CD14-positive monocyte (primary cell): ENCODE data around the gene ADGRF5. TPM values are rescaled to one million over a fixed set of nuclear protein-coding genes. Genes with fewer than 3 reads are reported as not detected.

ENCODE experiments used
- DNase-seq, 3 donors: peaks; one replicate each; pipeline ENCODE4 v3.0.0-alpha.2; 2011 to 2022
- H2AFZ ChIP-seq: 2 replicates; pipeline ENCODE4 v1.6.0; 2012; ENCODE audit warnings: mild to moderate bottlenecking, low read depth, low read length, inconsistent platforms; ENCODE audit not compliant: insufficient read depth, poor library complexity, severe bottlenecking
- H3K27ac ChIP-seq, 2 donors: 1 replicate in 1 of 2; 2 replicates in 1 of 2; pipeline ENCODE4 v1.5.1; 2012 to 2013; ENCODE audit warnings: low read length in 2 of 2, control low read depth in 1 of 2, inconsistent platforms in 1 of 2, low read depth in 1 of 2, mild to moderate bottlenecking in 1 of 2
- H3K27me3 ChIP-seq, 2 donors: one replicate each; pipeline versions ENCODE4 v1.6.0 to v1.6.1; 2011 to 2013; ENCODE audit warnings: low read length in 2 of 2; ENCODE audit not compliant: control insufficient read depth in 2 of 2, insufficient read depth in 2 of 2
- H3K36me3 ChIP-seq, 2 donors: replicated peaks in 1 of 2; 1 replicate in 1 of 2; 2 replicates in 1 of 2; pipeline versions ENCODE4 v1.5.1 to v1.6.1; 2012 to 2013; ENCODE audit warnings: low read length in 2 of 2, control low read depth in 1 of 2, inconsistent platforms in 1 of 2, mild to moderate bottlenecking in 1 of 2; ENCODE audit not compliant: insufficient read depth in 2 of 2, control insufficient read depth in 1 of 2
- H3K4me1 ChIP-seq, 2 donors: 1 replicate in 1 of 2; 2 replicates in 1 of 2; pipeline versions ENCODE4 v1.5.1 to v1.6.1; 2012 to 2013; ENCODE audit warnings: low read length in 2 of 2, control low read depth in 1 of 2, inconsistent platforms in 1 of 2, mild to moderate bottlenecking in 1 of 2, moderate library complexity in 1 of 2; ENCODE audit not compliant: insufficient read depth in 2 of 2, control insufficient read depth in 1 of 2
- H3K4me2 ChIP-seq: replicated peaks from 2 replicates; pipeline ENCODE3; 2012; ENCODE audit warnings: low read length, moderate library complexity, mild to moderate bottlenecking; ENCODE audit not compliant: poor library complexity, severe bottlenecking; ENCODE audit errors: extremely low read depth
- H3K4me3 ChIP-seq, 3 experiments: fragments of 200-600 bp in 1 of 3; sonication (generic) in 1 of 3; replicated peaks in 1 of 3; 1 replicate in 2 of 3; 2 replicates in 1 of 3; pipeline ENCODE4 v1.5.1; 2011 to 2013; ENCODE audit warnings: low read length in 3 of 3, mild to moderate bottlenecking in 3 of 3, control low read depth in 2 of 3, low read depth in 2 of 3, inconsistent platforms in 1 of 3, moderate library complexity in 1 of 3
- H3K79me2 ChIP-seq: 2 replicates; pipeline ENCODE4 v1.6.0; 2012; ENCODE audit warnings: mild to moderate bottlenecking, control low read depth, inconsistent platforms, low read length, moderate library complexity; ENCODE audit not compliant: insufficient read depth
- H3K9ac ChIP-seq: 2 replicates; pipeline ENCODE4 v1.6.0; 2017; ENCODE audit warnings: low read length, mild to moderate bottlenecking; ENCODE audit not compliant: insufficient read depth, poor library complexity, severe bottlenecking
- H3K9me3 ChIP-seq, 2 donors: replicated peaks in 1 of 2; 1 replicate in 1 of 2; 2 replicates in 1 of 2; pipeline versions ENCODE4 v1.5.1 to v1.6.1; 2012 to 2013; ENCODE audit warnings: low read length in 2 of 2, control low read depth in 1 of 2; ENCODE audit not compliant: control insufficient read depth in 1 of 2, insufficient read depth in 1 of 2
- H4K20me1 ChIP-seq: 2 replicates; pipeline ENCODE4 v1.6.0; 2012; ENCODE audit warnings: mild to moderate bottlenecking, low read length, control low read depth, moderate library complexity; ENCODE audit not compliant: insufficient read depth
- H3K27ac Mint-ChIP-seq, 7 donors: one replicate each; pipeline ENCODE4 v1.8.0; 2020; ENCODE audit warnings: mild to moderate bottlenecking in 7 of 7, mixed read lengths in 7 of 7, moderate library complexity in 6 of 7, inconsistent platforms in 2 of 7
- H3K27me3 Mint-ChIP-seq, 3 donors: one replicate each; pipeline ENCODE4 v1.8.0; 2021 to 2022; ENCODE audit warnings: low read depth in 3 of 3, mild to moderate bottlenecking in 3 of 3, mixed read lengths in 3 of 3, moderate library complexity in 3 of 3, inconsistent platforms in 1 of 3
- H3K36me3 Mint-ChIP-seq, 2 donors: one replicate each; pipeline ENCODE4 v1.8.0; 2020; ENCODE audit warnings: mixed read lengths in 2 of 2, inconsistent platforms in 1 of 2, mild to moderate bottlenecking in 1 of 2
- H3K4me1 Mint-ChIP-seq: one replicate; pipeline ENCODE4 v1.8.0; 2020; ENCODE audit warnings: mild to moderate bottlenecking, mixed read lengths
- H3K4me3 Mint-ChIP-seq, 2 donors: one replicate each; pipeline ENCODE4 v1.8.0; 2020; ENCODE audit warnings: mild to moderate bottlenecking in 2 of 2, mixed read lengths in 2 of 2, moderate library complexity in 1 of 2
- H3K9me3 Mint-ChIP-seq, 7 donors: one replicate each; pipeline ENCODE4 v1.8.0; 2020 to 2022; ENCODE audit warnings: mixed read lengths in 7 of 7, mild to moderate bottlenecking in 6 of 7, moderate library complexity in 6 of 7, inconsistent platforms in 2 of 7
- WGBS: methylation state at CpG from one replicate; pipeline ENCODE4 v1.1.5; 2013; ENCODE audit warnings: missing lambda C conversion rate; ENCODE audit not compliant: insufficient coverage; 5-methylcytosine and 5-hydroxymethylcytosine counted together
- intact Hi-C, 2 donors: fragments of 100-400 bp; cut with micrococcal nuclease; formaldehyde crosslinking; loops; one replicate each; pipeline versions ENCODE4 v1.15.0 to v1.15.1; 2023
- polyA plus RNA-seq, 3 donors: library from polyadenylated mRNA; depleted of rRNA in 1 of 3; unstranded in 2 of 3; stranded (reverse) in 1 of 3; fragments of 300-500 nt in 2 of 3; fragments of >200 nt in 1 of 3; fragmentation: Illumina TruSeq in 2 of 3; gene quantifications; 1 replicate in 2 of 3; 2 replicates in 1 of 3; pipeline ENCODE4 v1.2.3, GENCODE V29; 2012 to 2021
- TF ChIP-seq, protein P1 (sequence below): fragments of 200-600 bp; IDR thresholded peaks from one replicate; pipeline ENCODE4 v1.8.0; 2022; ENCODE audit warnings: antibody characterized with exemption, mild to moderate bottlenecking

ADGRF5 gene
- polyA plus RNA-seq, 3 donors, result not detected

DNA sequence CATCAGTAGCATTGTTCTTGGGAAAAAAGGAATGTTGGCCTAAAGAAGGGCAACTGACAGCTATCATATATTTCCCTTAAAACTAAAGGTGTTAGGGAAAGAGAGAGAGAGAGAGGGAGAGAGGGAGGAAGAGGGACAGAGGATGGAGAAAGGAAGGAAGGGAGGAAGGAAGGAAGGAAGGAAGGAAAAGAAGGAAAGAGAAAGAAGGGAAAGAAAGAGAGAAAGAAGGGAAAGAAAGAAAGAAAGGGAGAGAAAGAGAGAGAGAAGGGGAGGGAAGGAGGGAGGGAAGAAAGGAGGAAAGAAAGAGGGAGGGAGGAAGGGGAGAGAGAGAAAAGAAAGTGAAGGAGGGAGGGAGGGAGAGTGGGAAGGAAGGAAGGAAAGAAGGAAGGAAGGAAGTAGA is 37.7 kb upstream of the ADGRF5 start:
- Mint-ChIP-seq H3K27ac (no peak overlapping the region), H3K4me3 (no peak overlapping the region), H3K4me1 (peaks cover 1% of the 10 kb centered on the region), H3K27me3 (peaks cover 0 to 4% (median 3%) of the 10 kb centered on the region in 3 donors), H3K9me3 (no peaks in the 10 kb centered on the region), H3K36me3 (no peaks in the 10 kb centered on the region)
- H3K36me3 ChIP-seq, result no peaks in the 10 kb centered on the region
- no peak overlapping the region for H2AFZ ChIP-seq
- no peak overlapping the region for H3K9ac ChIP-seq
- peaks cover 11 to 13% of the 10 kb centered on the region in 2 donors for H3K4me1 ChIP-seq
- no peak for DNase-seq
- no peaks in the 10 kb centered on the region for H3K27me3 ChIP-seq
- no peaks in the 10 kb centered on the region for H3K79me2 ChIP-seq
- H3K4me2 ChIP-seq, result no peak overlapping the region
- no peaks in the 10 kb centered on the region for H4K20me1 ChIP-seq
- H3K9me3 ChIP-seq, result no peaks in the 10 kb centered on the region
- TF ChIP-seq, protein P1, sequence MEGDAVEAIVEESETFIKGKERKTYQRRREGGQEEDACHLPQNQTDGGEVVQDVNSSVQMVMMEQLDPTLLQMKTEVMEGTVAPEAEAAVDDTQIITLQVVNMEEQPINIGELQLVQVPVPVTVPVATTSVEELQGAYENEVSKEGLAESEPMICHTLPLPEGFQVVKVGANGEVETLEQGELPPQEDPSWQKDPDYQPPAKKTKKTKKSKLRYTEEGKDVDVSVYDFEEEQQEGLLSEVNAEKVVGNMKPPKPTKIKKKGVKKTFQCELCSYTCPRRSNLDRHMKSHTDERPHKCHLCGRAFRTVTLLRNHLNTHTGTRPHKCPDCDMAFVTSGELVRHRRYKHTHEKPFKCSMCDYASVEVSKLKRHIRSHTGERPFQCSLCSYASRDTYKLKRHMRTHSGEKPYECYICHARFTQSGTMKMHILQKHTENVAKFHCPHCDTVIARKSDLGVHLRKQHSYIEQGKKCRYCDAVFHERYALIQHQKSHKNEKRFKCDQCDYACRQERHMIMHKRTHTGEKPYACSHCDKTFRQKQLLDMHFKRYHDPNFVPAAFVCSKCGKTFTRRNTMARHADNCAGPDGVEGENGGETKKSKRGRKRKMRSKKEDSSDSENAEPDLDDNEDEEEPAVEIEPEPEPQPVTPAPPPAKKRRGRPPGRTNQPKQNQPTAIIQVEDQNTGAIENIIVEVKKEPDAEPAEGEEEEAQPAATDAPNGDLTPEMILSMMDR, result no peak
- intact Hi-C loops, result no loop called here
- H3K27ac ChIP-seq, result no peak overlapping the region
- H3K4me3 ChIP-seq, result no peak overlapping the region

DNA sequence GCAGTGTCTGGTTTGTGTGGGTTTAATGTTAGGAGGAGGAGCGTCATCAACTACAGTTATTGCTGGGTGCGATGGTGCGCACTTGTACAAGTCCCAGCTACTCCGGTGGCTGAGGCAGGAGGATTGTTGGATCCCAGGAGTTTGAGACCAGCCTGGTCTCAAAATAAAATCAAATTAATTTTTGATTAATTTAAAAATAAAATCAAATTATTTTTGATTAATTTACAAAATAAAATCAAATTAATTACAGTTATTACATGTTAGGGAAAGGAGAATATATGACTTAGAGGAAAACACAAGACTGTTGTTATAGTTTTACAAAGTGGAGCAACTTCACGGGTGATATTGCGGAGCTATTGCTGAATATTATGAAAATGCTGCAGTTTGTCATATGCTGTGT is 34.7 kb upstream of the ADGRF5 start:
- no peak overlapping the region for H3K9ac ChIP-seq
- WGBS, result 93% methylated on average over 3 of the region's 6 CpGs

More for the DNA sequence above, 34.7 kb upstream of the ADGRF5 start:
- Histone ChIP-seq H3K4me2 (no peak overlapping the region), H2AFZ (no peak overlapping the region), H3K4me3 (no peak overlapping the region), H3K9me3 (no peaks in the 10 kb centered on the region), H3K79me2 (no peaks in the 10 kb centered on the region), H3K27ac (no peak overlapping the region), H4K20me1 (no peaks in the 10 kb centered on the region), H3K27me3 (no peaks in the 10 kb centered on the region), H3K4me1 (peaks cover 5% of the 10 kb centered on the region in 2 donors), H3K36me3 (no peaks in the 10 kb centered on the region)
- no peaks in the 10 kb centered on the region for H3K36me3 Mint-ChIP-seq
- H3K27me3 Mint-ChIP-seq, result peaks cover 0 to 6% (median 3%) of the 10 kb centered on the region in 3 donors
- intact Hi-C loops, result no loop called here
- no peaks in the 10 kb centered on the region for H3K9me3 Mint-ChIP-seq
- no peak overlapping the region for H3K27ac Mint-ChIP-seq
- TF ChIP-seq, protein P1, result no peak
- peaks cover 1% of the 10 kb centered on the region for H3K4me1 Mint-ChIP-seq
- H3K4me3 Mint-ChIP-seq, result no peak overlapping the region
- no peak for DNase-seq
